Measurements from ENCODE around the gene TNFAIP1. TPM values are rescaled to one million over a fixed set of nuclear protein-coding genes. Genes with fewer than 3 reads are reported as not detected.

Gene TNFAIP1
- total and polyA plus RNA-seq, 8 donors = 1.7 to 50.4 (median 20.3) TPM

DNA sequence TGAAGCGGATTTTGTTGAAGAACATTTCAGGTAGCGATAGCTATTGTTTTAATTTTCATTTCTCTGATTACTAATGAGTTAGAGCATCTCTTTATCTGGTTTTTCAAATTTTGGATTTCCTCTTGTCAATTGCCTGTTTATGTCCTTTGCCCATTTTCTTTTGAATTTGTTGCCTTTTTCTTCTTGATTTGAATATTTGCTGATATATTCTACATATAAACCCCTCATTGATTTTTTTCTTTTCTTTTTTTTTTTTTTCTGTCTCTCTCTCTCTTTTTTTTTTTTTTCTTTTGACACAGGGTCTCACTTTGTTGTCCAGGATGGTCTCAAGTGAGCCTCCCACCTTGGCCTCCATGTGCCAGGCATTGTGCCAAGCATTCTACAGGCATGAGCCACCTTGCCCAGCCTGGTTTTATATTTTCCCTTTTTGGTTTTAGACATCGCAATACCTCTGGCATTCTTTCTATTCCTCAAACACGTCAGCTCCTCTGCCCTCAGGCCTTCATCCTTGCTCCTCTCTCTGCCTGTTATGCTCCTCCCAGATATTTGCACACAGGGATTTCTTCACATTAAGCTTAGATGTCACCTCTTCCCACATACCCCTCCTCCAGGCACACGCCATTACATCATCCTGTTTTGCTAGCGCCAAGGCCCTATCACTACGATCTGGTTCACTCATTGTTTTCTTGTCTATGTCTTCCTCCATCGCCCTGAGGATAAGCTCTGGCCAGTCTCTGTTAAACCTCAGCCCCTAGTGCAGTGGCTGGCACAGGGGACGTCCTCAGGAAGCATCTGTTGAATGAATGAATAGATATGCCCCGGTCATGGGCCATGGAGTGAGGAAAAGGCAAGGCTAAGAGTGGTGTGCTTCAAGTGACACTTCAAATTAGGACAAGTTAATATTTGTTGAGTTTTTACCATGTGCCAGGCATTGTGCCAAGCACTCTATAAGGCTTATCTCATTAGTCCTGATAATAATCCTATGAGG is 44.5 kb downstream of the TNFAIP1 start:
- H3K9me3 ChIP-seq = no peaks in the 10 kb centered on the region
- intact Hi-C loops (cut with DNase I; ENCODE audit: low total_unique reads) = no loop called here
- no peak overlapping the region for H3K4me3 ChIP-seq
- 54 to 71% (median 56%) methylated on average over 10 of the region's 10 CpGs for WGBS, 5 donors
- H3K27me3 ChIP-seq = peaks cover 0 to 6% (median 0%) of the 10 kb centered on the region in 3 donors
- H3K27ac ChIP-seq = no peak overlapping the region
- peaks cover 9 to 36% (median 31%) of the 10 kb centered on the region in 4 donors for H3K4me1 ChIP-seq
- peaks cover 0 to 8% (median 0%) of the 10 kb centered on the region in 4 donors for H3K36me3 ChIP-seq
- TF ChIP-seq POLR2A (IDR thresholded peaks at IDR 0.05) (no peak), EP300 (IDR thresholded peaks at IDR 0.05) (no peak), CTCF (IDR thresholded peaks at IDR 0.05) (no peak), POLR2AphosphoS5 (IDR thresholded peaks at IDR 0.05) (no peak)
- DNase-seq = no peak

DNA sequence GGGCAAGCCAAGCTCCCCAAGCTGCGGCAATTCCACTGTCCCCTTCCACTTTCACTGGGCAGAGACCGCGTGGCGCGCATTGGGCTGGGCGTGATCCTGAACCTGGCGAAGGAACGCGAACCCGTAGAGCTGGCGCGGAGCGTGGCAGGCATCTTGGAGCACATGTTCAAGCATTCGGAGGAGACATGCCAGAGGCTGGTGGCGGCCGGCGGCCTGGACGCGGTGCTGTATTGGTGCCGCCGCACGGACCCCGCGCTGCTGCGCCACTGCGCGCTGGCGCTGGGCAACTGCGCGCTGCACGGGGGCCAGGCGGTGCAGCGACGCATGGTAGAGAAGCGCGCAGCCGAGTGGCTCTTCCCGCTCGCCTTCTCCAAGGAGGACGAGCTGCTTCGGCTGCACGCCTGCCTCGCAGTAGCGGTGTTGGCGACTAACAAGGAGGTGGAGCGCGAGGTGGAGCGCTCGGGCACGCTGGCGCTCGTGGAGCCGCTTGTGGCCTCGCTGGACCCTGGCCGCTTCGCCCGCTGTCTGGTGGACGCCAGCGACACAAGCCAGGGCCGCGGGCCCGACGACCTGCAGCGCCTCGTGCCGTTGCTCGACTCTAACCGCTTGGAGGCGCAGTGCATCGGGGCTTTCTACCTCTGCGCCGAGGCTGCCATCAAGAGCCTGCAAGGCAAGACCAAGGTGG is 45.7 kb downstream of the TNFAIP1 start:
- peaks cover 0 to 6% (median 0%) of the 10 kb centered on the region in 3 donors for H3K27me3 ChIP-seq
- intact Hi-C loops (cut with DNase I; ENCODE audit: low total_unique reads) = no loop called here
- peak overlapping the region; percentile 10 to 47 (median 17) for H3K4me3 ChIP-seq
- TF ChIP-seq POLR2A (IDR thresholded peaks at IDR 0.05) = no peak
- TF ChIP-seq CTCF (IDR thresholded peaks at IDR 0.05) = peak in 2 of 7 experiments; percentile 15
- peaks cover 9 to 42% (median 39%) of the 10 kb centered on the region in 4 donors for H3K4me1 ChIP-seq
- H3K36me3 ChIP-seq = peaks cover 0 to 8% (median 0%) of the 10 kb centered on the region in 4 donors
- WGBS, 5 donors = 15 to 44% (median 19%) methylated on average over 41 to 72 of the region's 72 CpGs
- no peak overlapping the region for H3K27ac ChIP-seq
- peak; percentile 44 to 73 for DNase-seq
- no peaks in the 10 kb centered on the region for H3K9me3 ChIP-seq

DNA sequence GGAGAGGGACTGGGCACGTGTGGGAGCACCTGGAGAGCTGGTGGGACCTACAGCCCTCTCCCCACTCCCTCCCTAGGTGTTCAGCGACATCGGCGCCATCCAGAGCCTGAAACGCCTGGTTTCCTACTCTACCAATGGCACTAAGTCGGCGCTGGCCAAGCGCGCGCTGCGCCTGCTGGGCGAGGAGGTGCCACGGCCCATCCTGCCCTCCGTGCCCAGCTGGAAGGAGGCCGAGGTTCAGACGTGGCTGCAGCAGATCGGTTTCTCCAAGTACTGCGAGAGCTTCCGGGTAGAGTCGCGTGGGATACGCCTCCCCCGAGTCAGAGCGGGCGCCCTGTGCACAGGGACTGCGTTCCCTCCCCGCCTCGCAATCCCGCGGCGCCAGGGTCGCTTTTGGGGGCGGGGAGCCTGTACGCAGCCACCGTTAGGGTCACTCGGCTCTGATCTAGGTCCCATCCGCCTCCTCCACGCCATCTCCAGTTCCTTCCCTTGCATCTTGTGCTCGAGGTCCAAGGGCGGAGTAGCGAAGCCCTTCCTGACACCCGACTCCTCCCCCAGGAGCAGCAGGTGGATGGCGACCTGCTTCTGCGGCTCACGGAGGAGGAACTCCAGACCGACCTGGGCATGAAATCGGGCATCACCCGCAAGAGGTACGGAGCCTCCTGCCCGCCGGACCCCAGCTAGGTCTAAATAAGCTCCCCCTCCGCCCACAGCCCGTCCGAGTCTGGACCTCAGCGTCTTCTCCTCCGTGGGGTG is 48.9 kb downstream of the TNFAIP1 start:
- peak; percentile 88 to 90 for DNase-seq
- H3K27me3 ChIP-seq = peaks cover 0 to 6% (median 0%) of the 10 kb centered on the region in 3 donors
- H3K36me3 ChIP-seq = peaks cover 10 to 36% (median 26%) of the 10 kb centered on the region in 4 donors
- peak overlapping the region; percentile 43 to 67 (median 50) for H3K4me3 ChIP-seq
- peaks cover 9 to 42% (median 39%) of the 10 kb centered on the region in 4 donors for H3K4me1 ChIP-seq
- 13 to 29% (median 16%) methylated on average over 26 to 56 of the region's 56 CpGs for WGBS, 5 donors
- H3K27ac ChIP-seq = peak overlapping the region; percentile 72 to 86 (median 78)
- intact Hi-C loops (cut with DNase I; ENCODE audit: low total_unique reads) = no loop called here
- TF ChIP-seq POLR2AphosphoS5 (IDR thresholded peaks at IDR 0.05) (peak in 1 of 3 donors; percentile 84), EP300 (IDR thresholded peaks at IDR 0.05) (no peak), POLR2A (IDR thresholded peaks at IDR 0.05) (peak in 3 of 4 donors; percentile 16 to 34 (median 23))
- no peaks in the 10 kb centered on the region for H3K9me3 ChIP-seq

DNA sequence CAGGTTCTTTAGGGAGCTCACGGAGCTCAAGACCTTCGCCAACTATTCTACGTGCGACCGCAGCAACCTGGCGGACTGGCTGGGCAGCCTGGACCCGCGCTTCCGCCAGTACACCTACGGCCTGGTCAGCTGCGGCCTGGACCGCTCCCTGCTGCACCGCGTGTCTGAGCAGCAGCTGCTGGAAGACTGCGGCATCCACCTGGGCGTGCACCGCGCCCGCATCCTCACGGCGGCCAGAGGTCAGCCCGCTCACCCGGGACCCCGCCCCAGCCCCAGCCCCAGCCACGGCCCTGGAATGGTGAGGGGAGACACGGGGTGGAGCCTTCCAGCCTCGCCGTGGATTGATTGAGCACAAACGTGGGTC is 49.5 kb downstream of the TNFAIP1 start:
- Histone ChIP-seq H3K9me3 (no peaks in the 10 kb centered on the region), H3K27ac (peak overlapping the region; percentile 72 to 86 (median 78)), H3K4me3 (peak overlapping the region; percentile 43 to 67 (median 50)), H3K4me1 (peaks cover 9 to 42% (median 38%) of the 10 kb centered on the region in 4 donors), H3K36me3 (peaks cover 16 to 42% (median 31%) of the 10 kb centered on the region in 4 donors), H3K27me3 (peaks cover 0 to 6% (median 0%) of the 10 kb centered on the region in 3 donors)
- WGBS, 5 donors = 14 to 41% (median 18%) methylated on average over 9 to 29 of the region's 29 CpGs
- TF ChIP-seq EP300 (IDR thresholded peaks at IDR 0.05) (no peak), POLR2A (IDR thresholded peaks at IDR 0.05) (no peak), POLR2AphosphoS5 (IDR thresholded peaks at IDR 0.05) (no peak), CTCF (IDR thresholded peaks at IDR 0.05) (no peak)
- DNase-seq = peak; percentile 58 to 64
- intact Hi-C loops (cut with DNase I; ENCODE audit: low total_unique reads) = no loop called here
